ENCODE results near the gene AKR1C2.
"Not testable (repeated sequence)": the region's sequence is repeated elsewhere in the genome, so short reads cannot be mapped to it uniquely, and the experiment has no call there.

The AKR1C2 gene

GRCh38 chr10:5003127-5004029, at the start of gene AKR1C2:
AKR1C2 (minus strand) TSS chr10:5003857; CDS start chr10:5003835, 22 bp downstream.
- not testable (repeated sequence) for DNase-seq

DNA sequence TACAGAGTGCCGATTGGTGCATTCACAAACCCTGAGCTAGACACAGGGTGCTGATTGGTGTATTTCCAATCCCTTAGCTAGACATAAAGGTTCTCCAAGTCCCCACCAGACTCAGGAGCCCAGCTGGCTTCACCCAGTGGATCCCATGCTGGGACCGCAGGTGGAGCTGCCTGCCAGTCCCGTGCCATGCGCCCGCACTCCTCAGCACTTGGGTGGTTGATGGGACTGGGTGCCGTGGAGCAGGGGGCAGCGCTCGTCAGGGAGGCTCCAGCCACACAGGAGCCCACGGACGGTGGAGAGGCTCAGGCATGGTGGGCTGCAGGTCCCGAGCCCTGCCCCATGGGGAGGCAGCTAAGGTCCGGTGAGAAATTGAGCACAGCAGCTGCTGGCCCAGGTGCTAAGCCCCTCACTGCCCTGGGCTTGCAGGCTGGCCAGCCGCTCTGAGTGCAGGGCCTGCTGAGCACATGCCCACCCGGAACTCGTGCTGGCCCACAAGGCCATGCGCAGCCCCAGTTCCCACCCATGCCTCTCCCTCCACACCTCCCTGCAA, 49.4 kb upstream of the AKR1C2 start:
- DNase-seq: not testable (repeated sequence)

GRCh38 chr10:5047912-5048628, 44.4 kb upstream of the AKR1C2 start:
- no peak for DNase-seq

GRCh38 chr10:5047055-5047454, 43.4 kb upstream of the AKR1C2 start:
- not testable (repeated sequence) for DNase-seq

GRCh38 chr10:5046410-5046809, 42.8 kb upstream of the AKR1C2 start:
- DNase-seq: no peak

GRCh38 chr10:5045095-5045494, 41.4 kb upstream of the AKR1C2 start:
- no peak for DNase-seq

DNA sequence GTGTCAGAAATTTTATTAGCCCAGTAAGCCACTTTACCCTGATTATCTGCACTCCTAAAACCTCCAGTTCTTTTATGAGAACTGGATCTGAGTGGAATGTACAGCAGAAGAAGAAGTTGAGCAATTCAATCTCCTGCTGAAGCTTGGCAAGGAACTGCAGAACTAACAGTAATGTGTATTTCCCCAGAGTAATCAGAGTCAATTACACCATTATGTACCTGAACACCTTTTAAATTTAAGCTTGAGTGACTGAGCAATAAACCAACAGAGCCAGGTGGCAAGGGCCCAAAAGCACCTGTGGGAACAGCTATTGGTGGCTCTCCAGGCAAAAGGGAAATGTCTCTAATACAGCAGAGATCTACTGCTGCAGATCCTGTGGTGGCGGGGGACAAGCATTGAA, 40.1 kb upstream of the AKR1C2 start:
- no peak for DNase-seq

- no peak for DNase-seq
Observed at GRCh38 chr10:5042922-5043321, 39.3 kb upstream of the AKR1C2 start.

DNA sequence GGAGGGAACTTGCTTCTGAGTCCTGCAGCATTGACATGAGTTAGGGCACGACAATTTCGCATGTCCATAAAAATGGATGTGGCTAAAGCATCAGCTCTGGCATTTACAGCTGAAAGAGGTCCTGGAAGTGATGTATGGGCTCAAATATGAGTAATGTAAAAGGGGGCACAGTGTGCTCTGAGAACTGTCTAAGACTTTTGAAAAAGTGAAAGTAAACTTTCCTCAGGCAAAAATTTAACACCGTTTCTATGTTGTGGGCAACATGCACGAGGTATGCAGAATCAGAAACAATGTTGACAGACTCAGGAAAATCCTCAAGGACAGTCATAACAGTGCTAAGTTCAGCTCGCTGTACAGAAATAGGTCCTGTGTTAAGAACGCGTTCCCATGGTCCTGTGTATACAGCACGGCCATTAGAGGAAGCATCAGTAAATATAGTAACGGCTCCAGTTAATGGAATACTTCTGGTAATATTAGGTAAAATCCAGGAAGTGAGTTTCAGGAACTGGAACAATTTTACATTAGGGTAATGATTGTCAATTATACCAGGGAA, 37.9 kb upstream of the AKR1C2 start:
- no peak for DNase-seq

DNA sequence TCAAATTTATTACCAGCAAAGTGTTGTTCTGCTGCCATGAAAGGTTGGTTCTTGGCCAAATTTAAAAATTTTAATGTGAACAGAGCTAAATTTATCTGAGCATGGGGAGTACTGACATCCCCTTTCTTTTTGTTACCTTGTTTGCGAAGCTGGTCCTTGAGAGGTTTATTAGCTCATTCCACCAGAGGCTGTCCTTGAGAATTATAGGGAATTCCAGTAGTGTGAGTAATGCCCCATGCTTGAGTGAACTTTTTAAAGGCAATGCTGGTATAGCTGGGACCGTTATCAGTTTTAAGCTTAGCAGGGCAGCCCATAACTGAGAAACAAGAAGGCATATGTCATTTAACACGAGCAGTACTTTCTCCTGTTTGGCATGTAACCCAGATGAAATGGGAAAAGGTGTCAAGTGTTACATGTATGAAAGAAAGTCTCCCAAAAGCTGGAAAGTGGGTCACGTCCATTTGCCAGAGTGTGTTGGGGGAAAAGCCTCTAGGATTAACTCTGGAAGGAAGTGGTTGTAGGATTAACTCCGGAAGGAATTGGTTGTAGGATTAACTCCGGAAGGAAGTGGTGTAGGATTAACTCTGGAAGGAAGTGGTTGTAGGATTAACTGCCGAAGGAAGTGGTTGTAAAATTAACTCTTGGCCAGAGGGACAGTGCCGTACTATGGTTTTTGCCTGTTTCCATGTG, 37.3 kb upstream of the AKR1C2 start:
- DNase-seq: no peak

GRCh38 chr10:5040010-5040673, 36.5 kb upstream of the AKR1C2 start:
- no peak for DNase-seq

DNA sequence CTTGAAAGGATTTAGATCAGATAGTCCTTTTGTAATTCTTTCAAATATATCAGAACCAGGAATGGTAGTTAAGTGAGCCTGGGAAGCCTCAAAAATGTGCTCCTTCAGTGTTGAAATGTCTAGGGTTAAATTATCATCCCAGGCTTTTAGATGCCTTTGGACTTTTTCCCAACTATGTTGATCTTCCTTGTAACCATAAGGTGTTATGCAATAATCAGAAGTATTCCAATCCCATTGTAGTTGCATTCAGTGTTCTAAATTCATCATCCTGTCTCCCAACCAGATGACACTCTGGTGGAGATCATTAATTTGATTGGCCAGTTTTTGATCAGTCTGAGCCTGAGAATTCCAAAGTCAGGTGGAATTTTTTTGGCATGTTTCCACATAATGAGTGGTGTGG, 35.1 kb upstream of the AKR1C2 start:
- DNase-seq: no peak

GRCh38 chr10:5038101-5038500, 34.4 kb upstream of the AKR1C2 start:
- DNase-seq: no peak

GRCh38 chr10:5036511-5036910, 32.9 kb upstream of the AKR1C2 start:
- no peak for DNase-seq

- no peak for DNase-seq
Observed at GRCh38 chr10:5035356-5035755, 31.7 kb upstream of the AKR1C2 start.

DNA sequence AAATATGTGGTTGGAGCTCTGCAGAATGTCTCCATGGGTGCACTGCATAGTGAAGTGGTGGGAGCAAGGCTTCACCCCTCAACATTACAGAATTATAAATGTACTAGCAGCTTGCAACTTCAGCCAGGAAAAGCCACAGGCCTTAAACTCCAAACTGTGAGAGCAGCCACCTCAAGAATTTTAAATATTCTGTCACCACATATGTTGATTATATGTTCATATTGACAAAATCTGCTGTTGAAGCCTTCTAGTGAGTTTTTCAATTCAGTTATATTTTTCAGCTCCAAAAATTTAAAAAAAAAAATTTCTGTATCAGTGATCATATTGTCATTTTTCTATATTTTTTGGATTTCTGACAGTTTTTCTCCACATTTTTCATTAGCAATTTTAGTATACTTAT, 30.9 kb upstream of the AKR1C2 start:
- no peak for DNase-seq

DNA sequence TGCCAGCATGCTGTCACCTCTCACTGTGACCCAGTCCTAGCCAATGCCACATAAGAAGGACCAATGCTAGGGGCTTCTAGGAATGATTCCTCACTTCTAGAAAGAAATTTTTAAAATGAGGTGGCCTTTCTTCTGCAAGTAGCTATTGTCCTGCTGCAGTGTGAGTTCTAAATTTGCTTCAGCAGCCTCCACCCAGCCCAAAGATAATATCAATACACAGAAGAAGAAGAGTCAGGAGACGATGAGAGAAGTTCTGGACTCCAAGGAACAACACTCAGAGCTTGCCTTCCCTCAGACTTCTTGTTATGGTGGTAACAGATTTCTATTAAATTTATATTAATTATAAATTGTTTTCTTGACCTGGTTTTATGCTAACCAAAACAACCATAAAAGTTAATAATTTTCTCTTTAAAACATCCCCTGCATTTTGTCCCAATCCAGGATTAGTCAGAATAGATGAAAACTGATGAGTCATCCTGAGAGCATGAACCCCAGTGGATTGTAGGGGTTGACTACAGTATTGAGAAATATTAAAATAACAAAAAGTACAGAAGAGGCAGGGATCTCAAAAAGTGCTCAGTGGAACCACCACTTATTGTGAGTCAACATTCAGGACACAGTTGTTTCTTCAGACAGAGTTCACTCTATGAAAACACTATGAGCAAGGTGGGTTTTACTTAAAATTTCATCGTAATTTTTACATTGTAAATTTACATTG, 29.6 kb upstream of the AKR1C2 start:
- DNase-seq: no peak

DNA sequence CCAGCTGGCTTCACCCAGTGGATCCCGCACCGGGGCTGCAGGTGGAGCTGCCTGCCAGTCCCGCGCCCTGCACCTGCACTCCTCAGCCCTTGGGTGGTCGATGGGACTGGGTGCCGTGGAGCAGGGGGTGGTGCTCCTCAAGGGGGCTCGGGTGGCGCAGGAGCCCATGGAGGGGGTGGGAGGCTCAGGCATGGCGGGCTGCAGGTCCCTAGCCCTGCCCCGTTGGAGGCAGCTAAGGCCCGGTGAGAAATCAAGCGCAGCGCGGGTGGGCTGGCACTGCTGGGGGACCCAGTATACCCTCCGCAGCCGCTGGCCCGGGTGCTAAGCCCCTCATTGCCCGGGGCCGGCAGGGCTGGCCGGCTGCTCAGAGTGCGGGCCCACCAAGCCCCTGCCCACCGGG, 28.8 kb upstream of the AKR1C2 start:
- not testable (repeated sequence) for DNase-seq

DNA sequence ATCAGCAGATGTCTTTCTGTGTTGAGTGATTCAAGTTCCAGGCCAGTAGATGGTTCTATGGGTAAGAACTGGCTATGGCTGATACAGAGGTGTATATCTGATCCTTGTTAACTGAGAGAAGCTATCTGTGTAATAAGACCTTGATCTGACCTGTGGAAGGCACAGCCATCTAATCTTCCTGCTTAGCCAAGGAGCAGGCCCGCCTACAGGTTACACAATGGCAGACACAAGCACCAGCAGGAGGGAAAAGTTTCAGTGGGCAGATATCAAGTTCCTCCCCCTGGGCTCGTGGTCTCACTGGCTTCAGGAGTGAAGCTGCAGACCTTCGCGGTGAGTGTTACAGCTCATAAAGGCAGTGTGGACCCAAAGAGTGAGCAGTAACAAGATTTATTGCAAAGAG, 27.9 kb upstream of the AKR1C2 start:
- DNase-seq: not testable (repeated sequence)

DNA sequence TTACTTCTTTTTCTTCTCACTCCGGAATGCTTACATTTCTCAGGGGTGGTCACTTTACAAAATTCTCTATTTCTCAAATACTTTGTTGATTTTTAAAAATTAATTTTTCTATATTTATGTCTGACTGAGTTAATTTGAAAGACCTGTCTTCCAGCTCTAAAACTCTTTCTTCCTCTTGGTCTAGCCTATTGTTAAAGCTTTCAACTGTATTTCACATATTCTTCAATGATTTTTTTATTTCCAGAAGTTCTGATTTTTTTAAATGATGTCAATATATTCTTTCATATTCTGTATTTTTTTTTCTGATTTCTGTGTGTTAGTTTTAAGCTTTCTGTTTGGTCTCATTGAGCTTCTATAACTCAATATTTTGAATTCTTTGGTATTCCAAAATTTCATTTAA, 27.3 kb upstream of the AKR1C2 start:
- DNase-seq: no peak

All from nucleus accumbens (tissue), 56 donors.